H1 (cell line): ENCODE measurements around the gene ATP2B3. TPM values are rescaled to one million over a fixed set of nuclear protein-coding genes. Genes with fewer than 3 reads are reported as not detected.

Experiments used
- CTCF ChIA-PET: fragments of 300-600 bp; sonication (Branson Sonifier 250); formaldehyde crosslinking; loops from one replicate; lab custom pipeline; 2021; ENCODE audit not compliant: partially characterized antibody; lab: Charles Lee
- POLR2A ChIA-PET: fragments of 300-600 bp; sonication (Branson Sonifier 250); formaldehyde crosslinking; loops from one replicate; lab custom pipeline; 2021; ENCODE audit warnings: inconsistent platforms; ENCODE audit not compliant: partially characterized antibody; lab: Charles Lee
- DNase-seq, 2 experiments: peaks; one replicate each; pipeline versions ENCODE4 v3.0.0 to v3.0.0-alpha.2; 2010 to 2022; ENCODE audit warnings: low spot score in 2 of 2, low read depth in 1 of 2, mixed read lengths in 1 of 2
- FAIRE-seq: peaks from 2 replicates; lab custom pipeline; 2011; peaks lifted over from hg19 to GRCh38; lab: Jason Lieb, UNC
- H2AFZ ChIP-seq: 2 replicates; pipeline ENCODE4 v1.8.1; 2012; ENCODE audit warnings: low read length, inconsistent platforms
- H2AK5ac ChIP-seq: 2 replicates; pipeline ENCODE4 v1.6.1; 2013; ENCODE audit warnings: low read depth, low read length
- H2BK120ac ChIP-seq: replicated peaks from 2 replicates; pipeline ENCODE3; 2013; ENCODE audit warnings: low read depth, low read length, inconsistent platforms
- H2BK12ac ChIP-seq: 2 replicates; pipeline ENCODE4 v1.6.1; 2013; ENCODE audit warnings: low read depth, low read length
- H2BK15ac ChIP-seq: 2 replicates; pipeline ENCODE4 v1.6.1; 2013; ENCODE audit warnings: low read length
- H2BK20ac ChIP-seq: 2 replicates; pipeline ENCODE4 v1.6.1; 2013; ENCODE audit warnings: low read length
- H2BK5ac ChIP-seq: 2 replicates; pipeline ENCODE4 v1.6.1; 2013; ENCODE audit warnings: low read depth, low read length
- H3K14ac ChIP-seq: 2 replicates; pipeline ENCODE4 v1.6.1; 2013; ENCODE audit warnings: inconsistent platforms; ENCODE audit not compliant: insufficient read length
- H3K18ac ChIP-seq: 2 replicates; pipeline ENCODE4 v1.6.1; 2013; ENCODE audit warnings: low read length; ENCODE audit errors: extremely low read depth
- H3K23ac ChIP-seq: 2 replicates; pipeline ENCODE4 v1.6.1; 2013; ENCODE audit warnings: inconsistent platforms; ENCODE audit not compliant: insufficient read length
- H3K23me2 ChIP-seq: 2 replicates; pipeline ENCODE4 v1.6.1; 2013; ENCODE audit warnings: low read depth, low read length
- H3K27ac ChIP-seq: 2 replicates; pipeline ENCODE4 v1.6.1; 2011; ENCODE audit warnings: low read depth, low read length, inconsistent platforms
- H3K27me3 ChIP-seq, 4 experiments: replicated peaks in 1 of 4; 1 replicate in 1 of 4; 2 replicates in 3 of 4; pipeline versions ENCODE4 v1.6.1 to v1.8.1; 2011 to 2013; ENCODE audit warnings: low read length in 3 of 4, mild to moderate bottlenecking in 3 of 4, inconsistent platforms in 2 of 4, mixed read lengths in 2 of 4, moderate library complexity in 1 of 4; ENCODE audit not compliant: control insufficient read depth in 3 of 4, insufficient read depth in 3 of 4; ENCODE audit errors: extremely low read depth in 1 of 4
- H3K36me3 ChIP-seq, 4 experiments: 2 replicates each; pipeline versions ENCODE4 v1.6.1 to v1.8.1; 2011 to 2013; ENCODE audit warnings: mild to moderate bottlenecking in 4 of 4, low read length in 3 of 4, moderate library complexity in 2 of 4, control low read depth in 1 of 4, inconsistent platforms in 1 of 4; ENCODE audit not compliant: insufficient read depth in 4 of 4, control insufficient read depth in 2 of 4
- H3K4ac ChIP-seq: replicated peaks from 2 replicates; pipeline ENCODE3; 2013; ENCODE audit warnings: low read length, low read depth, mixed read lengths, inconsistent platforms; ENCODE audit not compliant: insufficient read length
- H3K4me1 ChIP-seq, 4 experiments: replicated peaks in 1 of 4; 1 replicate in 1 of 4; 2 replicates in 3 of 4; pipeline versions ENCODE4 v1.6.1 to v1.8.1; 2011 to 2013; ENCODE audit warnings: low read length in 3 of 4, inconsistent platforms in 2 of 4, mixed read lengths in 1 of 4; ENCODE audit not compliant: insufficient read depth in 4 of 4, control insufficient read depth in 3 of 4
- H3K4me2 ChIP-seq, 2 experiments: 2 replicates each; pipeline versions ENCODE4 v1.6.1 to v1.8.1; 2011 to 2013; ENCODE audit warnings: low read depth in 2 of 2, low read length in 2 of 2, control low read depth in 1 of 2, inconsistent platforms in 1 of 2, mild to moderate bottlenecking in 1 of 2; ENCODE audit not compliant: insufficient read depth in 1 of 2
- H3K4me3 ChIP-seq, 4 experiments: fragments of 200-600, 300-600 bp in 1 of 4; sonication (generic), shearing (Covaris generic), sonication (Bioruptor Twin) in 1 of 4; 2 replicates each; pipeline versions ENCODE4 v1.5.1 to v1.8.1; 2011 to 2016; ENCODE audit warnings: low read length in 4 of 4, low read depth in 3 of 4, control low read depth in 2 of 4, inconsistent platforms in 2 of 4, mild to moderate bottlenecking in 2 of 4, mixed read lengths in 1 of 4, moderate library complexity in 1 of 4; ENCODE audit not compliant: insufficient read depth in 2 of 4; ENCODE audit errors: extremely low read depth in 1 of 4
- H3K56ac ChIP-seq: replicated peaks from 2 replicates; pipeline ENCODE3; 2013; ENCODE audit warnings: low read depth, mild to moderate bottlenecking, mixed read lengths, low read length, inconsistent platforms; ENCODE audit not compliant: insufficient read length
- H3K79me1 ChIP-seq: 2 replicates; pipeline ENCODE4 v1.6.1; 2013; ENCODE audit warnings: low read depth, low read length, control low read depth
- H3K79me2 ChIP-seq, 2 experiments: 2 replicates each; pipeline versions ENCODE4 v1.6.1 to v1.8.1; 2012 to 2013; ENCODE audit warnings: low read length in 2 of 2, mild to moderate bottlenecking in 2 of 2, inconsistent platforms in 1 of 2; ENCODE audit not compliant: insufficient read depth in 2 of 2, control insufficient read depth in 1 of 2
- H3K9ac ChIP-seq, 4 experiments: replicated peaks in 1 of 4; 1 replicate in 1 of 4; 2 replicates in 3 of 4; pipeline versions ENCODE4 v1.6.1 to v1.8.1; 2011 to 2013; ENCODE audit warnings: low read depth in 3 of 4, low read length in 3 of 4, control low read depth in 2 of 4, mild to moderate bottlenecking in 2 of 4, moderate library complexity in 2 of 4, inconsistent platforms in 1 of 4; ENCODE audit errors: extremely low read depth in 1 of 4
- H3K9me3 ChIP-seq, 2 experiments: 2 replicates each; pipeline versions ENCODE4 v1.6.1 to v1.8.1; 2012 to 2013; ENCODE audit warnings: mild to moderate bottlenecking in 2 of 2, moderate library complexity in 2 of 2, control low read depth in 1 of 2, inconsistent platforms in 1 of 2, low read depth in 1 of 2, low read length in 1 of 2, mixed read lengths in 1 of 2; ENCODE audit not compliant: insufficient read depth in 2 of 2
- H4K20me1 ChIP-seq, 2 experiments: replicated peaks in 1 of 2; 2 replicates each; pipeline versions ENCODE3 to v1.8.1; 2011 to 2013; ENCODE audit warnings: inconsistent platforms in 2 of 2, low read length in 2 of 2, mild to moderate bottlenecking in 1 of 2; ENCODE audit not compliant: insufficient read depth in 2 of 2, control insufficient read depth in 1 of 2
- H4K5ac ChIP-seq: 2 replicates; pipeline ENCODE4 v1.6.1; 2013; ENCODE audit warnings: low read length, low read depth, mixed read lengths, inconsistent platforms; ENCODE audit not compliant: insufficient read length
- H4K8ac ChIP-seq: 2 replicates; pipeline ENCODE4 v1.8.0; 2013; ENCODE audit warnings: mild to moderate bottlenecking, moderate library complexity, low read length, inconsistent platforms; ENCODE audit not compliant: insufficient read depth; ENCODE audit errors: extremely low read depth
- H4K91ac ChIP-seq: replicated peaks from 2 replicates; pipeline ENCODE3; 2013; ENCODE audit warnings: low read length, mixed read lengths, inconsistent platforms; ENCODE audit not compliant: insufficient read length
- CTBP2 ChIP-seq: IDR thresholded peaks from 2 replicates; pipeline ENCODE4 v1.7.0; 2011; ENCODE audit warnings: borderline replicate concordance, mild to moderate bottlenecking, moderate library complexity, mixed read lengths, low read length; ENCODE audit not compliant: insufficient read depth, insufficient read length
- KDM5A ChIP-seq: fragments of 200-600 bp; IDR thresholded peaks from 2 replicates; pipeline ENCODE4 v1.7.1; 2012; ENCODE audit warnings: mild to moderate bottlenecking, low read length, inconsistent platforms, mixed read lengths
- NRF1 ChIP-seq: IDR thresholded peaks from 2 replicates; pipeline ENCODE4 v1.6.1; 2011; ENCODE audit warnings: mild to moderate bottlenecking, low read depth, low read length, improper control_type of control experiment
- TCF12 ChIP-seq: IDR thresholded peaks from 2 replicates; pipeline ENCODE4 v1.6.1; 2011; ENCODE audit warnings: low read depth, mild to moderate bottlenecking, low read length
- YY1 ChIP-seq: IDR thresholded peaks from 2 replicates; pipeline ENCODE4 v1.6.1; 2011; ENCODE audit warnings: low read depth, mild to moderate bottlenecking, low read length
- WGBS, 2 experiments: shearing (Covaris generic) in 1 of 2; methylation state at CpG; one replicate each; pipeline versions ENCODE4 v1.1.6 to v1.1.7; 2013 to 2015; ENCODE audit warnings: low lambda C conversion rate in 2 of 2, mixed read lengths in 2 of 2, inconsistent platforms in 1 of 2, low coverage in 1 of 2, missing lambda C conversion rate in 1 of 2; ENCODE audit not compliant: insufficient replicate concordance in 2 of 2, insufficient coverage in 1 of 2, insufficient read length in 1 of 2; ENCODE audit errors: extremely low coverage in 1 of 2, missing lambda C conversion rate in 1 of 2; 5-methylcytosine and 5-hydroxymethylcytosine counted together
- polyA plus RNA-seq, 7 experiments: library from polyadenylated mRNA; depleted of rRNA in 3 of 7; stranded (reverse) in 5 of 7; unstranded in 2 of 7; fragments of >200 nt in 5 of 7; fragments of 200-250 nt in 2 of 7; gene quantifications; 1 replicate in 5 of 7; 2 replicates in 1 of 7; 4 replicates in 1 of 7; pipeline versions ENCODE4 v1.2.1 to v1.2.3, GENCODE V29; 2011 to 2013; ENCODE audit warnings: missing spikeins in 2 of 7, mixed read lengths in 2 of 7
- total RNA-seq: library from RNA; stranded (reverse); fragmentation: NEBNext Ultra II Directional; extraction: Animal tissue kit (Norgen Biotek cat#: 25700); gene quantifications from 2 replicates; pipeline ENCODE4 v1.2.1, GENCODE V29; 2021

The ATP2B3 gene
- total and polyA plus RNA-seq, 2 of the 8 experiments (the other 6 are each of a cell fraction or from before 2014, with no cell fraction given): 0.14 to 0.19 TPM

DNA sequence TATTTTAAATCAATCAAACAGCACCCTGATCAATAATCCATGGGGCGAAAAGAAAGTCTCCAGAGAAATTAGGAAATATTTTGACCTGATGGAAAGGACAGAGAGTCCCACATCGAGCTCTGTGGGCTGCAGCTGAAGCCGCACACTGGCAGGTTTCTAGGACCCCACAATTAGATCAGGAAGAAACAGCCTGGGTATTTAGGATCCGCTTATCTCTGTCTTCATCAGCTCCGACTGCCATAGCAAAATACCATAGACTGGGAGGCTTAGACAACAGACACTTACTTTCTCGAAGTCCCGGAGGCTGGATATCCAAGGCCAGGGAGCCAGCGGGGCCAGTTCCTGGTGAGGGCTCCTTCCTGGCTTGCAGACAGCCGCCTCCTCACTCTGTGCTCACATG, 45.1 kb downstream of the ATP2B3 start:
- Histone ChIP-seq H2BK120ac (no peak overlapping the region), H2AK5ac (no peak overlapping the region), H2BK20ac (no peak overlapping the region), H2BK12ac (no peak overlapping the region), H2BK5ac (no peak overlapping the region), H3K9ac (no peak overlapping the region), H4K8ac (no peak overlapping the region), H3K79me2 (no peaks in the 10 kb centered on the region), H3K4me1 (peaks cover 0 to 11% (median 0%) of the 10 kb centered on the region in 4 experiments; a peak in 3 of 7 replicates), H3K79me1 (no peaks in the 10 kb centered on the region), H3K23ac (no peak overlapping the region), H3K56ac (no peak overlapping the region), H3K23me2 (no peaks in the 10 kb centered on the region), H3K14ac (no peak overlapping the region), H3K4ac (no peak overlapping the region), H3K4me3 (no peak overlapping the region), H3K4me2 (no peak overlapping the region), H3K27me3 (no peaks in the 10 kb centered on the region; a peak in 1 of 7 replicates), H3K9me3 (no peaks in the 10 kb centered on the region), H3K18ac (no peak overlapping the region), H2AFZ (no peak overlapping the region), H3K36me3 (no peaks in the 10 kb centered on the region), H2BK15ac (no peak overlapping the region), H4K91ac (no peak overlapping the region), H3K27ac (no peak overlapping the region), H4K20me1 (no peaks in the 10 kb centered on the region), H4K5ac (no peak overlapping the region)
- ChIA-PET POLR2A (no interaction called here), CTCF (interaction anchor here (1.0 to 4.7 kb wide), 7 partner anchors 9 to 145 kb away, joined by 3 to 41 read pairs (median 3); no protein-coding TSS in a partner anchor)
- no peak for TF ChIP-seq NRF1
- TF ChIP-seq TCF12: no peak
- TF ChIP-seq CTBP2: no peak
- TF ChIP-seq YY1: no peak
- no peak for TF ChIP-seq KDM5A
- no peak for FAIRE-seq
- 93% methylated on average over 9 of the region's 9 CpGs; no CpG with 5 or more reads in 1 of the 2 experiments for WGBS, 2 experiments
- no peak for DNase-seq
